Activated CD8-positive, alpha-beta memory T cell treated with anti-CD3 and anti-CD28 coated beads, Interleukin-2, amount 50 U/mL, for 4 hours (primary cell): Measurements from ENCODE around the gene OIT3.
"Not testable (repeated sequence)": the region's sequence is repeated elsewhere in the genome, so short reads cannot be mapped to it uniquely, and the experiment has no call there.

ENCODE experiments used
- DNase-seq: peaks from one replicate; pipeline ENCODE4 v3.0.0-alpha.2; 2020

The OIT3 gene

GRCh38 chr10:72904806-72905205 is 11.3 kb downstream of the OIT3 start:
- no peak for DNase-seq

GRCh38 chr10:72906446-72906845 is 12.9 kb downstream of the OIT3 start:
- DNase-seq = no peak

GRCh38 chr10:72910705-72911104 is 17.2 kb downstream of the OIT3 start:
- DNase-seq = no peak

- no peak for DNase-seq
Observed at GRCh38 chr10:72911758-72912157, 18.2 kb downstream of the OIT3 start.

GRCh38 chr10:72912736-72913135 is 19.2 kb downstream of the OIT3 start:
- no peak for DNase-seq

GRCh38 chr10:72913287-72913686 is 19.7 kb downstream of the OIT3 start:
- no peak for DNase-seq

- DNase-seq = not testable (repeated sequence)
Observed at GRCh38 chr10:72917201-72917600, 23.7 kb downstream of the OIT3 start.

GRCh38 chr10:72917803-72918332 is 24.3 kb downstream of the OIT3 start:
- not testable (repeated sequence) for DNase-seq

DNA sequence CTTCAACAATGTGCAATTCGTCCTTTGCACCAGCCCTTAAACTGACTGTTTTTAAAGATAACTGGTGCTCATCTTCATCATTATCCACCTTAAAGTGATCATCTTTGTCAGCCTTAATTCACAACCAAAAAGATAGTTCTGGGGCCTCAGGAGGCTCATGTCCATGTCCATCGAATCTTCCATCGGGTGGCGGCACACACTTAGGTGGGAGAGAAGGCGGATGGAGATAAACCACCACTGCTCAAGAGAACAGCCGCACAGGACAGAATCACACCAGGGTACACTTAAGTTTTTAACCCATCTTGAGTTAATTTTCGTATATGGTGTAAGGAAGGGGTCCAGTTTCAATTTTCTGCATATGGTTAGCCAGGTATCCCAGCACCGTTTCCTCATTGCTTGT is 24.8 kb downstream of the OIT3 start:
- no peak for DNase-seq

DNA sequence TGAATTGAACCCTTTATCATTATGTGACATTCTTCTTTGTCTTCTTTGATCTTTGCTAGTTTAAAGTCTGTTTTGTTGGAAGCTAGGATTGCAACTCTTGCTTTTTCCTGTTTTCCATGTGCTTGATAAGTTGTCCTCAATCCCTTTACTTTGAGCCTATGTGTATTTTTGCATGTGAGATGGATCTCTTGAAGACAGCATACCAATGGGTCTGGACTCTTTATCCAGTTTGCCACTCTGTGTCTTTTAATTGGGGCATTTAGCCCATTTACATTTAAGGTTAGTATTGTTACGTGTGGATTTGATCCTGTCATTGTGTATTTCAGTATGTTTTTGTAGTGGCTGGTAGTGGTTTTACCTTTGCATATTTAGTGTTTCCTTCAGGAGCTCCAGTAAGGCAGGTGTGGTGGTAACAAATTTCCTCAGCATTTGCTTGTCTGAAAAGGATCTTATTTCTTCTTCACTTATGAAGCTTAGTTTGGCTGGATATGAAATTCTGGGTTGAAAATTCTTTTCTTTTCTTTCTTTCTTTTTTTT is 27.7 kb downstream of the OIT3 start:
- DNase-seq = not testable (repeated sequence)

- DNase-seq = no peak
Observed at GRCh38 chr10:72924351-72924750, 30.8 kb downstream of the OIT3 start.

DNA sequence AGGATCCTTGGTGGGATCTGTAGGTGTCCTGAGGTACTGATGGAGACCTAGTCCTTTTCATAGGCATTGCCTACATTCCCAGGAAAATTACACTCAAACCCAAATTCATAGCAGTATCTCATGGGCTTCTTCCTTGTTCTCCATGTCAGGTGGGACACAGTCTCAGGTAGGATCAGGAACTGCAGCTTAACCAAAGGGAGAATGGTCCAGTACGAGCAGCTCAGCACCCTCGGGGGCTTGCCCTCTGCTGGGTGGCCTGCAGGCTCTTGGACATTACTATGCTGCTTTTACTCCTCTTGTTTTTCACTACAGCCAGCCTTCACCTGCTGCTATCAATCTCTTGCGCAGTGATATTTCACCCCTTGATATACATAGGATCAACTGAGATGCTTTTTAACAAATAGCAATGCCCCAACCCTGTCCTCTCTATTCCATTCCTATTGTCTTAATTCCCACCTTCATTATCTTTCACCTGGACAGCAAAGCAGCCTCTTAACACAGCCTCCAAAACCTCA is 32.5 kb downstream of the OIT3 start:
- DNase-seq = no peak

DNA sequence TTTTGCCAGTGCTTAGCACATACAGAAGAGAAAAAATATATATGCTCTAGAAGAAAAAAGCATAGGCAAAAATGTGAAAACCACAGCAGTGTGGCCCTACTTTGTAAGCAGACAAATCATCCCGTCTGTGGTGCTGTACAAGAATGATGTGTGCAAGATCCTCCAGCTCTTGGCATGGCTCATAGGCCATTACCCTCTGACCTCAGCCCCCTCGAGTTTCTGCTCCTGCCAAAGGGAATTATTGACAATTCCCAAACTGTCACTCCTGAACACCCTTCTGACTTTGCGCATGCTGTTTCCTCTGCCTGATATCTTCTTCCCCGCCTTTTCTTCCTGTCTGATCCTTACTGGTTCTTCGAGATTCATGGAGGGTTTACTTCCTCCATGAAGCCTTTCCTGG is 33.9 kb downstream of the OIT3 start:
- no peak for DNase-seq

- DNase-seq = no peak
Observed at GRCh38 chr10:72928798-72929197, 35.3 kb downstream of the OIT3 start.

DNA sequence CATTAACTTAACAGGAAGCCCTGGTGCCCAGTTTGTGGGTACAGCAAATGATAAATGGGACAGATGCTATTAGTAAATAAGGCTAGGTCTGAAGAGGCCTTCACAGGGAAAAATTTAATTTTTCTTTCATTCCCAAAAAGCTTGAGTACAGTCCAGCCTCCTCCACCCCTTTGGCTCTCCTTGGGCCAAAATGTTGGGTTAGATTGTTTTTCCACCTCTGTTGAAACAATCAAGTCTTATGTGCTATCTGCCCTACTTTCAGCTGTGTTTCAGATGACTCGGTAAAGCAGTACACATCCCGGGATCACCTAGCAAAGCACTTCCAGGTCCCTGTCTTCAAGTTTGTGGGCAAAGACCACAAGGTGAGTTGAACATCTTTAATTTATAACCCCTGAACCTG is 36.7 kb downstream of the OIT3 start:
- DNase-seq = no peak

DNA sequence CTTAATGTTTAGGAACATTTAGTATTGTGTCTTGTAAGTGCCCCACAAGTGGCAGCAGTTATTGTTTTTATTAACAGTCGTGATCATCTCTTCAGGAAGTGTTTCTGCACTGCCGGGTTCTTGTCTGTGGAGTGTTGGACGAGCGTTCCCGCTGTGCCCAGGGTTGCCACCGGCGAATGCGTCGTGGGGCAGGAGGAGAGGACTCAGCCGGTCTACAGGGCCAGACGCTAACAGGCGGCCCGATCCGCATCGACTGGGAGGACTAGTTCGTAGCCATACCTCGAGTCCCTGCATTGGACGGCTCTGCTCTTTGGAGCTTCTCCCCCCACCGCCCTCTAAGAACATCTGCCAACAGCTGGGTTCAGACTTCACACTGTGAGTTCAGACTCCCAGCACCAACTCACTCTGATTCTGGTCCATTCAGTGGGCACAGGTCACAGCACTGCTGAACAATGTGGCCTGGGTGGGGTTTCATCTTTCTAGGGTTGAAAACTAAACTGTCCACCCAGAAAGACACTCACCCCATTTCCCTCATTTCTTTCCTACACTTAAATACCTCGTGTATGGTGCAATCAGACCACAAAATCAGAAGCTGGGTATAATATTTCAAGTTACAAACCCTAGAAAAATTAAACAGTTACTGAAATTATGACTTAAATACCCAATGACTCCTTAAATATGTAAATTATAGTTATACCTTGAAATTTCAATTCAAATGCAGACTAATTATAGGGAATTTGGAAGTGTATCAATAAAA is 38.9 kb downstream of the OIT3 start:
- no peak for DNase-seq

DNA sequence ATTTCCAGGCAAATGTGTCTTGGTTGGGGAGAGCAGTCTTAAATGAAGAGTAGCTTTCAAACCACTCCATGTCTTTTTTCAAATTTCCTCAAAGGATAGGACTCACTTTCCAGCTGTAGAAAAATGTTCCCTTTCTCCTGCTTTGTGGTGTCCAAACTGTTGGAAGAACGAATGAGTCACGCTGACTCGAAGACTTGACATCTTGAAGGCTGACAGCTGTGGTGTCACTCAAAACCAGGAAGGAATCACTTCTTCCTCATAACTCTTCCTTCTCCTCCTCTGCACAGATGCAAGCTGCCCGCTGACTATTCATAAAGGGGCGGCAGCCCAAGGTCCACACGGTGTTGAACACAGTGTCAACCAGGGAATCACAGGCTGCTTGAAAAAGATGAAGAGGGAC is 41.8 kb downstream of the OIT3 start:
- no peak for DNase-seq

- DNase-seq = no peak
Observed at GRCh38 chr10:72943498-72944234, 50.1 kb downstream of the OIT3 start.

- DNase-seq = no peak
Observed at GRCh38 chr10:72946963-72947362, 53.4 kb downstream of the OIT3 start.

DNA sequence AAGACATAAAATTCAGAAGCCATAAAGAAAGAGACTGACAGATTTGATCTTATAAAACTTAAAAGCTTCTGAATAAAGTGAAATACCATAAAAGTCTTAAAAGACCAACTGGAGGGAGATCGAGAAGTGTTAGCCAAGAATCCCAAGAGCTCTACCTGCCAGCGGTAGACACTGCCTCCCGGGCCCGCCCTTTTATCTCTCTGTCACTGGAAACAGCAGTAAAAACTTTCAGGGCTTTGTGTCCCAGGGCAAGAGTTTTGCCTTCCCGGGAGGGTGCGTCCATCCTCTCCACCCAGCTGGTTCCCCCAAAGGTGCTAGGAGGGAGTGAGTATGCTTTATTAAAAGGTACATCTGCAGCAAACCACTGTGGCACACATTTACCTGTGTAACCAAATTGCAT is 55.2 kb downstream of the OIT3 start:
- no peak for DNase-seq

- no peak for DNase-seq
Observed at GRCh38 chr10:72951760-72952159, 58.2 kb downstream of the OIT3 start.

DNA sequence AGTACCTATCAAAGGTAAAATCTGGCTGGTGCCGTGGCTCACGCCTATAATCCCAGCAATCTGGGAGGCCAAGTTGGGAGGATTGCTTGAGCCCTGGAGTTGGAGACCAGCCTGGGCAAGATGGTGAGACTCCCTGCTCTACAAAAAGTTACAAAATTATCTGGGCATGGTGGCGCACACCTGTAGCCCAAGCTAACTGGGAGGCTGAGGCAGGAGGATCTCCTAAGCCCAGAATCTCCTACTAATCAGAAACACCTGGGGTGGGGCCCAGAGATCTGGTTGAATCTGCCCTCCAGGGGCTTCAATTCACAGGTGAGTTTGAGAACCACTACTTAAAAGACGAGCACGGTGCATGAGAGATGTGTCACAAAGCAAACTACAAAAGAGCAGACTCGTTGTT is 58.6 kb downstream of the OIT3 start:
- DNase-seq = no peak

DNA sequence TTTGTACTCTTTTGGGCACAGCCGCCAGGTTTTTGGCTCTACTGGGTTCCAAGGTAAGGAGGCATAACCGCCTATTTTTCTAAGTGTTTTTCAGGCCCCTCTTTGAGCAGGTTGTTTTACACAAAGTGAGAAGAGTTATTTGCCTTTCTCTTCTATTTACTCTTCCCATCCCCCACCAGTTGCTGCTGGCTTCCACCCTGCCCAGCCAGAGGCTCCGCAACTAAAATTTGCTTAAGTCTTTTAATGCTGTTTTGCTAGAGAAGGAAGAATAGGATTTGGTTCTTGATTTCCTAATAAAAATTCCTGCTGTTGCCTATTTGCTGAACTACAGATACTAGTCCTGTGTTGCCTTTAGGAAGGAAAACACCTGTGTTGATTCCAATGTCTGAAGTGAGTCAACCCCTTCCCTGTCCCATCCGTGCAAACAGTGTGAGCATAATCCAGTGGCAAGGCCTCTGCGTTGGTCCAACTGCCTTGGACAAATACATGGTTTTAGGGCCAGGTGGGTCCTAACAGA is 59.2 kb downstream of the OIT3 start:
- DNase-seq = no peak

GRCh38 chr10:72953687-72954086 is 60.1 kb downstream of the OIT3 start:
- DNase-seq = no peak
